ENCODE data around the gene TUFT1.

The TUFT1 gene

DNA sequence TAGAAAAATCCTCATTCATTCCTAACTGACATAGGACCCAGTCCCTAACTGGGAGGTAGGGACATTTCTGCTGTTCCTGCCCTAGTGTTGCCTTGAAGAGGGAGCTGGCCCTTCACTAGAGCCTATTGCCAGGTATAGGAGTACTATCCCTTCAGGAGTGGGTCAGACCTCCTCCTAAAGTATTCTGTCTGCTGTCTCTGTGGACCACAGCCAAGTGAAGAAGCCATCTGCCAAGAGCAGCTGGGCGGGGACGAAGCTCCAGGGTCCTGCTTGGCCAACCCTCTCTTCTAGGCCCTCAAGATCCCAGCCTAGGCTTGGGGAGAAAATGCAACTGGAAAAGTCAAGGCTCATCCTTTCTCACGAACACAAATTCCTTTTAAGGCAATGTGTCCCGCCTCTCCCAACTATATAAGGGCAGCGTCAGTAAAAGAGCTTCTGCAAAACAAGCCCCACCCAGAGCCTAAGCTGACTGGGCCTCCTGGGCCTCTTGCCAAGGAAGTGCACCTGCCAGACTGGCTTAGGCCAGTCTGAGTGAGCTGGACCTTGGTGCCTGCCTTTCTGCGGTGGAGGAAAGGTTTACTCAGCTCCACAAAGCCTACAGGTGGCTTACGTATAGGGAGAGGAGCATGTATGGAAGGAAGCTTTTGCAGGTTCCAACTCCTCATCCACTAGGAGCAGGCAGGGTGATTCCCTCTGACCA, 638 bp upstream of the TUFT1 start:
- DNase-seq = peak; percentile 89

DNA sequence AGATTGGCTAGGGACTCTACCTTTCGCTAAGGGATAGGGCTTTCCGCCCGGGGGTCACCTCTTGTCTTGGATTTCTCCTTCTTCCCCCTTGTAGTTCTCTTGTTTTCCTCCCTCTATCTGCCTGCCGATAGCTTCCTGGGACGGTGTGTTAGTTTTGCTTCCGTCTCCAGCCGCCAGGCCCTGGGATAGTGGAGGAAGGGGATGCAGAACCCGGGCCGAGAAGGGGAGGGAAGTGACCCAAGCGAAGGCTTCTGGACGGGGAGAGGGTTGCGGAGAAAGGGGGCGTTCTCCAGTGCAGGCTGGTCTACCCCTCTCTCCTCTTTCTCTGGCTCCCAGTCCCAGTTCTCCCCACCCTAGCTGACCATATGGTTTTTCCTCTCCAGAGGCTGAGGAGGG, 871 bp downstream of the TUFT1 start:
- no peak for DNase-seq

DNA sequence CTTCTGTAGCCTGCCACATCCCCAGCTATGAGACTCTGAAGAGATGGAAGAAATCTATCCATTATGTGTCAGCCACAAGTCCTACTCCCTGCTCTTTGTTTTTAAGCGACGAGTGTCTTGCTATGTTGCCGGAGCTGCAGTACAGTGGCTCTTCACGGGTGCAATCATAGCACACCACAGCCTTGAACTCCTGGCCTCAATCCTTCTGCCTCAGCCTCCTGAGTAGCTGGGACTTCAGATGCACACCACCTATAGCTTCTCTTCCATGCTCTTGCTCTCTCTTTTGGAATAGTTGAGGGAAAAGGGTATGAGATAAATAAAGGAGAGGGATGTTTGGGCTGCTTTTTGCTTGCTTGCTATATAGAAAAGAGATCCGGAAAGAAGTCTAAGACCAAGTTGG, 1.6 kb downstream of the TUFT1 start:
- DNase-seq = no peak

DNA sequence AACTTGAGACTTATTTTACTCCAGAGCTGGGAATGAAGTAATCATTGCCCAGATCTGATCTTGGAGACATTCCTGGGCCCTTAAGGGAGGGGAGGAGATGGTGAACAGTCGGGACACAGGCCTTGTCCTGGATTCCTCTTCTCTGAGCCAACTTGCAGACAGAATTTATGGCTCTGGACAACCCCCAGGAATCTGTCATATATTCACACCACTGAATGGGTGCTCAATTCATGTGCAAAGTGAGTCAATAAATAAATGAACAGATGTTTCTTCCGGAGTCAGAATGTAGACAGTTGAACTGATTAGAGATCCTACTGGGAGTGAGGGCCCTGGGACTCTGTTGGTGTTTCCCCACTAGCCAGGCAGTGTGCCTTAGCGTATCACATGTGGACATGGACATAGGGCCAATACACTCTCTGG, 2.6 kb downstream of the TUFT1 start:
- peak; percentile 97 for DNase-seq

DNA sequence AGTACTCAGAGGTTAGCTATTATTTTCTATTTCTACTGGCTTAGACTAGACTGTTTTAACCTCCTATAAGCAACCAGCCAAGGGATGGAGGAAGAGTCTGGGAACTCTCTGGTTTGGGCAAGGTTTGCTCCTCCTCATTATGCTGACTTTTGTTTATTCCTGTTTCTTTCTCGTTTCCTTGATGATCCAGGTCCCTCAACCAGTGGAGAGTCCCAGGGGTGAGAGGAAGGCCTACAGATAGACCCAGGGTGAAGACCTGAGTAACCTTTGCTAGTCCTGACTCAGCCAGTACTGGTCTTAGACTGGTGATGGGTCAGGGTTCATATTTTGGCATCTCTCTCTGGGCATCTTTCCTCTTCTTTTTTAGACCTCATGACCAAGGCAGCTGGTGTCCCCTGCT, 5.4 kb downstream of the TUFT1 start:
- DNase-seq = no peak

DNA sequence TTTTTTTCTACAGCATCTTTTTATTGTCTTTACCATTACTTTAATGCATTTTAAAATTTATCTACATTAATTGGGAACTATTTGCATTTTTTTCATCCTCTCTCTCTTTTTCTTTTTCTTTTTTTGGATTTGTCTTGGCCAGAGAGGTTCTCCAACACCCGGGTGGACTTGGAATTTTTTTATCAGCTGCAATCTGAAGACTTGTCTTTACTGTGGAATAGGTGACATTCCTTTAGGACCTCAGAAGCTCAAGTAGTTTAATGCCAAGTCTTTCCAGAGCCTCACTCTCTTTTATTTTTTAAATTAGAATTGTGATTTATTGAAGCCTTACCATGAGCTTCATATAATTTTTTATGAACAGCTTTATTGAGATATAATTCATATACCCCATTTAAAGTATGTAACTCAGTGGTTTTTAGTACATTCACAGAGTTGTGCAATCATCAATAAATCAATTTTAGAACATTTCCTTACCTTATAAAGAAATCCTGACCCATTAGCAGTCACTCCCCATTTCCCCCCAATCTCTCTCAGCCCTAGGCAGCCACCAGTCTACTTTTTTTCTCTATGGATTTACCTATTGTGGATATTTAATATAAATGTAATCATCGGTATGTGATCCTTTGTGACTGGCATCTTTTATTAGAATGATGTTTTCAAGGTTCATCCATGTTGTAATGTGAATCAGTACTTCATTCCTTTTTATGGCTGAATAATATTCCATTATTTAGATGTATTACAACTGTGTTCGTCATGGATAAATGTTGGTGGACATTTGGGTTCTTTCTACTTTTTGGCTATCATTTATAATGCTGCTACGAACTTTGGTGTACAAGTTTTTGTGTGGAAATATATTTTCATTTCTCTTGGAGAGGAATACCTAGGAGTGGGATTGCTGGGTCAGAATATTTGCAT, 6.2 kb downstream of the TUFT1 start:
- peak; percentile 39 for DNase-seq

DNA sequence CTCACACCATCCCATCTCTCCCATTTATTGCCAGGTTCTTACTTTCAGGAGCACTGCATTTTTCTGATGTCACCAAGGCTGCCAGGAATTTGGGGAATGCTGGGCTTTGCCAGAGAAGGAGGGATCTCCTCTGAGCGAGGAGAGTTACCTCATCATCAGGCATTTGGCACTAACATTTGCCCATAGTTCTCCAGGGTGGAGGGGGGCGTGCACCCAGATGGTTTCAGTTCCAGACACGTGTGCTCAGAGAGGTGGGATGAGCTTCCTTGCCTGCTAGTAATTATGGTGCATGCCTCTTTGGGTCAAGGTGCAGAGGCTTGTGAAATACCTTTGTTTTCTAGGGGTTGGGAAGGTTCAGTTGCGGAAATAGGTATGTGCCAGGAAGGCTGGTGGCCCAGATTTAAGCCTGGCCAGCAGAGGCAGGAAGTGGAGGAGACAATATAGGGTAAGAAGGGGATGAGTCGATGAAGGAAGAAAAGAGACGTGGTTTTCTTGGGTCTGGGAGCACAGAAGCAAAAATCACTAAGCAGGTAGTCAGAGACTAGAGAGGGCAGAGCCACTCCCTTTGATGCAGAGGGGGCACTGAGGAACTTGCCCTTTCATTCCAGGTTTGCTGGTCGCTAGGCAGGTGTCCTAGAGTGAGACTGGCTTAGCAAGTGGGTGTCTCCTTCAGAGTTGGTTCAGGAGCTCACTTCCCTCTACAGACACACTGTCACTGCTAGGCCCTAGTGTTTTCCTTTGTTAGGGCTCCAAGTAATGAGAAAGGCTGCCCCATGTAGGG, 7.2 kb downstream of the TUFT1 start:
- peak; percentile 97 for DNase-seq

DNA sequence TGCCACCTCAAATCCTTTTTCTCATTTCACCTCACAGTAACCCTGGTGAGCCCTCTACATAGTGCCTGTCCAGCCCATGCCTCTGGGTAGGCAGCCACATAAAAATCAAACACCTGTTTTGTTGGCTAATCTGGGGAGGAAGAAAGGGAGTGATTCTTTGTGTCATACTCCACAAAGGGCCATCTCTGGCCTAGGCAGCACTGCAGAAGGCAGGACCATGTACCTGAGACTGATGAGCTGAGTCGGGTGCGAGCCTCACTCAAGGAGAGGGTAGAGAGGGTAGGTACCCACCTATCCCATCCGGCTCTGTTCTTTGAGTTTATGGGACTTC, 7.8 kb downstream of the TUFT1 start:
- DNase-seq = no peak

DNA sequence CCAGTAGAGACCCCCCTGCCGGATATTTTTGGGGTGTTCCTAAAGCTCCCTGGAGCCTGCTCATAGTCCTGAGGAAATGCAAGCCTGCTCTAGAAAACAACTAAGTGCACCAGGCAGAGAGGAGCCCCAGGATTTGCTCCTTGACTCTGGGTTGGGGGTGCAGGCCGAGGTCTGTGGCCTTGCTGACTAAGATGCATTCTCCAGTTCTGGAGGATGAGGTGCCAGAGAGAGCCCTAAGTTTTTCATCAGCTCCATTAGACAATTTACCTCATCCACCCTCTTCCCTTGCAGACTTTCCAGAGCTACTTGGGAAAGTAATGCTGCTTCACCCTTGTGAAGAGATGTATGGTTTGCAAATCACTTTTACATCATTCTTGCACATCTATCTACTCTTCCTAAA, 9.1 kb downstream of the TUFT1 start:
- DNase-seq = no peak

DNA sequence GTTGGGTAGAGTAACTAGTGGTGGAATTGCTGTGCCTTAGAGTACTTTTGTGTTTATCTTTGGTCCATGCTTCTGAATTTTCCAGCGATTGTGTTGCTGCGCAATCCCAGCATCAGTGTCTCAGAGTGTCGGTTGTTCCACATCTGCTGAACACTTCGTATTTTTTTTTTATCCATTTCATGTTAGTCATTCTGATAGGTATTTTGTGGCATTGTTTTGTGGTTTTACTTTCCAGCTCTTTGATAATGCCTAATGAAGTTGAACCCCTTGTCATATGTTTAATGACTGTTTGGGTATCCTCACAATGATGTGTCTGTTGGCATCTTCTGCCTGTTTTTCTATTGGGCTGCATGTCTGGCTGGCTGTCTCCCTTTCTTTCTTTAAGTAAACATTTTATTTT, 13.6 kb downstream of the TUFT1 start:
- DNase-seq = peak; percentile 58

DNA sequence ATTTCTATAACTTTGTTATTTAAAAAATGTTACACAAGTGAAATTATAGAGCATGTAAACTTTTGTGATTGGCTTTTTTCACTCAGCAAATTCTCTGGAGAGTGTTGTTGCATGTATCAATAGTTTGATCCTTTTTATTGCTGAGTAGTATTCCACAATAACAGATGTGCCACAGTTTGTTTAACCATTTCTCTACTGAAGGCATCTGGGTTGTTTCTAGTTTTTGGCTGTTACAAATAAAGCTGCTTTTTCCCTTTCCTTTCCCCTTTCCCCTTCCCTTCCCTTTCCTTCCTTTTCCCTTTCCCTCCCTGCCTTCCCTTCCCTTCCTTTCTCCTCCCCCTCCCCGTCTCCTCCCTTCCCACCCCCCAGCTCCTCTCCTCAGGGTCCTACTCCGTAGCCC, 15.9 kb downstream of the TUFT1 start:
- DNase-seq = no peak

DNA sequence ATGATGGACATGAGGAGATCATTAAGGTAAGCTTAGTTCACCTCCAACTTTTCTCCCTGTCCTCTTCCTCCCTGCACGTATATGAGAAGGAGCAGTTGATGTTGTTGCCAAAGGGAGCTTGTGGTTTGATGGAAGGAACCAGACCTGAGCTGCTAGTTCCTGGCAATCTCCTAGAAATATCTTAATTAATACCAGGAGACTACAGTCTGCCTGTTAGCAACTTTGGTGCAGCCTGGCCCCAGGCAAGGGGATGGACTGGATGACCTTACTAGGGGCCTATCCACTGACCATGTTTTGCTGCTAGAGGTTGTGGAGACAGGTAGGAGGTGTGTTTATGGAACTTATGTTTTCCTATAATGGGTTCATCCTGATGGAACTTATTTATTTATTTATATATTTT, 22.6 kb downstream of the TUFT1 start:
- DNase-seq = no peak

DNA sequence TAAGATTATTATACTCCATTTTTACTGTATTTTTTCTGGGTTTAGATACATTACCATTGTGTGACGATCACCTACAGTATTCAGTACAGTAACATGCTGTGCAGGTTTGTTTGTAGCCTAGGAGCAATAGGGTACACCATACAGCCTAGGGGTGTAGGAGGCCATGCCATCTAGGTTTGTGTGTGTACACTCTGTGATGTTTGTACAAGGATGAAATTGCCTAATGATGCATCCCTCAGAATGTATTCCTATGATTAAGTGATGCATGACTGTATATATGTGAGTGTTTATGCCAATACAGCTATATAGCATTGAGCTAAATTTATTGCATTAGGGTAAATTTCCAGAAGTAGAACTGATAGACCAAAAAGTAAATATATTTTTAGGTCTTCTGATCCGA, 23.3 kb downstream of the TUFT1 start:
- no peak for DNase-seq

DNA sequence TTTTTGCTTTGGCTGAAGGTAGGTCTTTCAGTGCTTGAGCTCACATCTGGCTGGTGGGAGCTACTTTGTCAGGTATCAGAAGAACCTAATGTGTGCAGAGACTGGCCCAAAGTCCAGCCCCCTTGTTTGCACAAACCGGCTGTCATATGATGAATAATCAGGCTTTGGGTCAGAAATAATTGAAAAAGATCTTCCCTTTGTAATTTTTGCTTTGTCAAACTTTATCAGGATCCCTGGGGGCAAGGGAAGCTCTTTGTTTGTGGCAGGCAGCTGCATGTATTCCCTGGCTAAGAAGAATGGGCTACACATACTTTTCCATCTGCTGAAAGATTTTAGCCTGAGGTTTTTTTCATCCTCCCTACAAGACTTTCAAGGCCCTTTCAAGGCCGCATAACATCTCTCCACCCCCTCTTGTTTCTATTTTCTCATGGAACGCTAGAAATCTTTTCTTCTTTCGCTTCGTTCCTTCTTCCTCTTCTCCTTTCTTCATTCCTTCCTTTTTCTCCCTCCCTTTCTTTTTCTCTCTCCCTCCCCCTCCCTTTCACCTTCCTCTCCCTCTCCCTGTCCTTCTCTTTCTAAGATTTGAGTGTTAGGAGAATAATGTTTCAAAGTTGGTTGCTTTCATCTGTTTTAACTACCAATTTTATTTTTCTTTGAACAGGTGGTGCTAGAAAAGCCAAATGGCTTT, 25.5 kb downstream of the TUFT1 start:
- no peak for DNase-seq

DNA sequence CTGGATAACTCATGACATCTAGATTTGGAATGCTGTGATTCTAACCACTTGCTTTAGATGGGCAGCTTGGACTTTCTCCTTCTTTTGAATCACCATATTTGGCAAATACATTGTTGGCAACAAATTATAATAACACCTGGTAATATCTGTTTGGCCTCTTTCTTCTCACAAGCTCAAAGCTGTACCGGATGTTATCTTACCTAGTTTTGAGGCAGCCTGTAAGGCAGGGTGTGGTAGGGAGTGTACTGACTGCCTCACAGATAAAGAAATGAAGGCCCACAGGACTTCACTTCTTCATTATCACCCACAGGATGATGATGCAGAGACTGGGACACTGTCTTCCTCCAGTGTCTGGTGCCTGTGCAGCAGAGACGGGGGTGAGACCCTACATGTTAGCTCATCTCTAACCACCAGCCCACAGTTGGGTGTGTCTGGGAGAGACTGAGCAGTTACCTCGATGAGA, 28.5 kb downstream of the TUFT1 start:
- DNase-seq = no peak

DNA sequence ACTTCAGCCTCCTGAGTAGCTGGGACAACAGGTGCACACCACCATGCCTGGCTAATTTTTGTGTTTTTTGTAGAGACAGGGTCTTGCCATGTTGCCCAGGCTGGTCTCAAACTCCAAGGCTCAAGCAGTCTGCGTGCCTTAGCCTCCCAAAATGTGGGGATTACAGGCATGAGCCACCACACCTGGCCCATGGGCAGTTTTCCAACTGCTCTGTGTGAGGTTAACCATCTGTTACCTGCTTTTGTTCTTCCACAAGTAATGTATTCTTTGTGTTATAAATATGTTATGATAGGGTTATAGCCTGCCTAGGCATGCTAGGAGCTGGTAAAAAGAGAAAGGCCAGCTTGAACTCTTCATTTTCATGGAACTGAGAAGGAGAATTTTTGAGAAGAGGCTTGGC, 30.7 kb downstream of the TUFT1 start:
- no peak for DNase-seq

DNA sequence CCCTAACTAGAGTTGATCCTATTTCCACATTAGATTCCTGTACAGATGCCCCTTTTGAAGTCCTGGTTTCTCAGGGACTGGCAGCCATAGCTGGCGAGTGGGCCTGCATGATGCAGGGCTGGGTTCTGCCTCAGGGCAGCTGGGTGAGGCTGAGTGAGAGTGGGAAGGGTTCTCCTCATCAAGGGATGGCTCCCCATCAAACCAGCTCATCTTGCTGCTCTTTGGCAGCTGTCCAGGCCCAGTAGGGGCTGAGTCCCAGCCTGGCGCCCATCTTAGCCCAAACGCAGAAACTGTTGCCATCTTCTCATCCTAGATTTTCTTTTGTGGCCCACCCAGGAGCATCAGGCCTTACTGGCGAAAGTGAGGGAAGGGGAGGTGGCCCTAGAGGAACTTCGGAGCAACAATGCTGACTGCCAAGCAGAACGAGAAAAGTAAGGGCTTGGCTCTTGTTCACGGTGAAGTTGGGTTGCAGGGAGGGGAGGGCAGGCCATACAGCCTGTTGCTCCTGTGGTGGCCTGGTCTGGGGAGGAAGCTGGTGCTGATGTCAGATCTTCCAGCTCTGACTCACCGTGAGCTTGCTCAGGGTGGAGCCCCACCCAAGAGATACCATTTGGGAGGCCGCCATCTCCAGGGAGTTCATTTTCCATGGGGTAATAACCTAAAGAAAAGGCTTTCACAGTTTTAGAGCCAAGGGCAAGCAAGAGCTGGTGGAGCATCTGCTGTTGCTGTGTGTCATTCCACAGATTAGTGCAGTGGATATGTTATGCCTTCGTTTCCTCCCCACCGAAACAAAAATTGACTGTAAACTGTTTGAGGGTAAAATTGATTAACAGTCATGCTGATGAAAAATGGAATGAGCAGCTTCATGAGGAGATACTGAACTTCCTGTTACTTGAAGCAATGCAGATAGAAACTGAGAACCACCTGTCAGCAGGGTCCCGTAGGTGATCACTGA, 34.7 kb downstream of the TUFT1 start:
- peak; percentile 59 for DNase-seq

DNA sequence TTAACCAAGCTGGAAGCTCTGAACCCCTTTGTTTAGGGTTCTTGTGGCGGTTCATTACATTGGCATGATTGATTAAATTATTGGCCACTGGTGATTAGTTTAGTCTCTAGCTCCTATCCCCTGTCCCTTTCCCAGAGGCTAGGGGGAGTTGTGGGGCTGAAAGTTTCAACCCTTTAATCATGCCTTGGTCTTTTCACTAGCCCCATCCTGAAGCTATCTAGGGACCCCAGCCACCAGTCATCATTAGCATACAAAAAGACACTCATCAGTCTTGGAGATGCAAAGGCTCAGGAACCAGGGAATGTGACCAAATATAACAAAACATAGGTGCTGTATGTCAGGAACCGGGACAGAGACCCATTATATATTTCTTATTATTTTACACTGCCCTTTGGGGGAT, 37.1 kb downstream of the TUFT1 start:
- DNase-seq = no peak

DNA sequence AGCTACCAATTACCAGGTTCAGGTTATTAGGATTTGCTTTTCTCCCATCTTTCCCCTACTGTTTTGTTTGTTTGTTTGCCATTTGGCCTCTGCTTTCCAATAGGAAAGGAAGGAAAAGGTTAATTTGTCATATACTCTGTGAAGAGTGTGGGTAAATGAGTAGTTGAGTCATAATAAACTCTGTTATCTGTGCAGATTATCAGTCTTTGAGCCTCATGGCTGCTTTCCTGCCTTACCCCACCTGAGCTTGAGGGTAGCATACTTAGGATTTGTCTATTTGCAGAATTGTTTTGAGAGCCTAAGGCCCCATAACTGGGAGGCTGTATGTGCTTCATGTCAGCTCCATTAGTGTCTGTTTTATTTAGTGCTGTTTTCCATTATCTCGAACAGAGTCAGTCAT, 38.8 kb downstream of the TUFT1 start:
- no peak for DNase-seq

DNA sequence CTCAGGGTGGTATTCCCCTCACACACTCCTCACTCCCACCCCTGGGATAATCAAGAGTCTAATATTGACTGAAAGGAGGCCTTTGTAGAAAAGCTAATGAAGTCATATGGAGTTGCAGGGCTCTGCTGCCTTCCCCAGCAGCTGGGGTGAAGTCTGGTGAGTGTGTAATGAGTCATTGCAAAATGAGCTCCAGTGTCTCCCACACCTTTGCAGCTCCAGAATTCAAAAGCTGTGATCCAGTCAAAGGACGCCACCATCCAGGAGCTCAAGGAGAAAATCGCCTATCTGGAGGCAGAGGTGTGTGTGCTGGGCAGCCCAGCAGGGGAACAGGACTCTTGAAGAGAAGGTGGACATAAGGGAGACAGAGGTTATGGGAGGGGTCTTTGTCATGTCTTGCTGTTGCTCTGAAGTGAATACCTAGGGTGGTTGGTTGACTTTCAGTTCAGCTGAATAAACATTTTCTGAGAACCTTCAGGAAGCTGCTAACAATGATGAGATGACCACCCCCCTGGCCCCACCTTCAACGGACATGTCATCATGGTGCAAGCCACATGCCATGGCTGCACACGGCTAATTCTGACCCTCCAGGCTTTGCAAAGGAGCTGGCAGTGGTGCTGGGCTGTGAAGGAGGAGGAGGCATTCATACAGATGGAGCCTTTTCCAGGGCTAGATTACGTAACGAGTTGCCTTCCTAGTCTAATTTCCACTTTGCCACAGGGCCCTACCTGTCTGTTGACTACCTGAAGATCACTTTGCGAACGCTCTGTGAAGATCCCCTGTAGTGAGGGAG, 39.5 kb downstream of the TUFT1 start:
- DNase-seq = peak; percentile 37

DNA sequence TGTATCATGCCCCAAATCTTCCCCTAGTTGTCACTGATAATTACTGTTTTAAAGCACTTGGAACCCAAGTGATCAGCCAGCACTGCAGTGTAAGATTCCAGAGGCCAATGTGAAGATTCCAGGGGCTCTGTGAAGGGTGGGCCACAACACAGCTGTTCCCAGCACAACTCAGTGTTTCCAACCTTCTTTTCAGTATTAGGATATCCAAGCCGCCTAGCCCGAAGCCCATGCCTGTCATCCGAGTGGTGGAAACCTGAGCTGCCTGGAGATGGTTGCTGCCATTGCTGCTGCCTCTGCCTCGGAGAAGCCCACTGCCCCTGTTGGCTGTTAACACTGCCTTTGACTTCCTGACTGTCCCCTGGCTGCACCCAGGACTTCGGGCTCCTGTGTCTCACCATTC, 41.3 kb downstream of the TUFT1 start:
- no peak for DNase-seq

Measured in fibroblast of skin of right quadriceps (primary cell).